Progenitor cell of endocrine pancreas (in vitro differentiated cells): ENCODE measurements around the gene SPTLC3. TPM values are rescaled to one million over a fixed set of nuclear protein-coding genes. Genes with fewer than 3 reads are reported as not detected.

Source experiments
- DNase-seq: peaks from one replicate; pipeline ENCODE4 v3.0.0; 2021; ENCODE audit warnings: low spot score; ENCODE audit not compliant: unreplicated experiment
- H3K27ac Mint-ChIP-seq: 2 replicates; pipeline ENCODE4 v1.8.0; 2021; ENCODE audit warnings: mild to moderate bottlenecking, moderate library complexity, mixed read lengths
- H3K27me3 Mint-ChIP-seq: 2 replicates; pipeline ENCODE4 v1.8.0; 2021; ENCODE audit warnings: mixed read lengths
- H3K36me3 Mint-ChIP-seq: 2 replicates; pipeline ENCODE4 v1.8.0; 2022; ENCODE audit warnings: mixed read lengths; ENCODE audit not compliant: insufficient read depth
- H3K4me1 Mint-ChIP-seq: 2 replicates; pipeline ENCODE4 v1.8.0; 2021; ENCODE audit warnings: low read depth, mixed read lengths
- H3K4me3 Mint-ChIP-seq: 2 replicates; pipeline ENCODE4 v1.8.0; 2021; ENCODE audit warnings: low read depth, mild to moderate bottlenecking, moderate library complexity, mixed read lengths
- H3K9me3 Mint-ChIP-seq: 2 replicates; pipeline ENCODE4 v1.8.0; 2021; ENCODE audit warnings: low read depth, mixed read lengths
- CTCF ChIP-seq: fragments of 200-600 bp; sonication (generic); IDR thresholded peaks from one replicate; pipeline ENCODE4 v1.5.0; 2021; ENCODE audit warnings: antibody characterized with exemption, mild to moderate bottlenecking; ENCODE audit not compliant: unreplicated experiment
- total RNA-seq: library from RNA; stranded (reverse); gene quantifications from 2 replicates; pipeline ENCODE4 v1.2.1, GENCODE V29; 2021

The SPTLC3 gene
- total RNA-seq, 1 donor from 2014 or later, result 52.2 TPM

GRCh38 chr20:13054011-13054410, 45.2 kb downstream of the SPTLC3 start:
- Mint-ChIP-seq H3K4me1 (peaks cover 2% of the 10 kb centered on the region), H3K9me3 (peaks cover 21% of the 10 kb centered on the region), H3K27me3 (no peaks in the 10 kb centered on the region), H3K4me3 (no peak overlapping the region), H3K36me3 (peaks cover 42% of the 10 kb centered on the region), H3K27ac (no peak overlapping the region)
- DNase-seq, result no peak
- no peak for TF ChIP-seq CTCF

- no peak for DNase-seq
- H3K27me3 Mint-ChIP-seq, result no peaks in the 10 kb centered on the region
- H3K36me3 Mint-ChIP-seq, result peaks cover 13% of the 10 kb centered on the region
- no peak overlapping the region for H3K4me3 Mint-ChIP-seq
- no peak for TF ChIP-seq CTCF
- no peak overlapping the region for H3K27ac Mint-ChIP-seq
- H3K4me1 Mint-ChIP-seq, result peaks cover 10% of the 10 kb centered on the region
- no peaks in the 10 kb centered on the region for H3K9me3 Mint-ChIP-seq
Observed at GRCh38 chr20:13058666-13059389, 50.1 kb downstream of the SPTLC3 start.

DNA sequence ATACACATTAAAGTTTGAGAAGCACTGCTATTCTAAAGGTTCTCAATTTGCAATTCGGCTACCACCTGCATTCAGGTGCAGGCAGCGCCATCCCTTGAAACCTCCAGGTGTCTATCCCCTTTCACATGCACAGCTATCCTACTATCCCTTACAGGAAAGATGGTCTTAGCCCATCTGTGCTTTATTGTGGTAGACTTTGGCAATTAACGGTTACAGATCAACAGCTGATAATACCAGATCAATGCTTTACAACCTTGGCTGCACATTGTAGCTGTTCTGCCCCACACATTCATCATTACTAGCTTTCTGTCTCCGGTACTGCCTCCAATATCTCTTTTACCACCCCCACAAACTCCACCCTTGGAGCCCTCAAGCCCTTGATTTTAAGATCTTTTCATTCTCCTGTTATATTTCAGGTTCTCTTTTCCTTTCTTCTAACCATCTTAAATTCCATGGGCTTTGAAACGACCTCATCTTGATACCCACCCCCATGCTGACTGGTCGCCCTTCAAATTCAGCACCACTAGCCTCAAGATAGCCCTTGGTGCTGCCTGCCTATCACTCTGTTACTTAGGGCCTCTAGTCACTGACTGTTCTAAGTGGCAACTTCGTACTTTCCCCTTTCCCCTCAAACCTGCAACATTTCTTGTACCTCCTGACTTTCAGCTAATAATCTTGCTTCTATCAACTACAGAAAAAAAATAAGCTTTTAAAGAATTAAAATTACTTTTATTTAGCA, 50.8 kb downstream of the SPTLC3 start:
- no peak overlapping the region for H3K27ac Mint-ChIP-seq
- peaks cover 13% of the 10 kb centered on the region for H3K36me3 Mint-ChIP-seq
- H3K9me3 Mint-ChIP-seq, result no peaks in the 10 kb centered on the region
- TF ChIP-seq CTCF, result no peak
- DNase-seq, result no peak
- peaks cover 10% of the 10 kb centered on the region for H3K4me1 Mint-ChIP-seq
- H3K4me3 Mint-ChIP-seq, result no peak overlapping the region
- no peaks in the 10 kb centered on the region for H3K27me3 Mint-ChIP-seq

DNA sequence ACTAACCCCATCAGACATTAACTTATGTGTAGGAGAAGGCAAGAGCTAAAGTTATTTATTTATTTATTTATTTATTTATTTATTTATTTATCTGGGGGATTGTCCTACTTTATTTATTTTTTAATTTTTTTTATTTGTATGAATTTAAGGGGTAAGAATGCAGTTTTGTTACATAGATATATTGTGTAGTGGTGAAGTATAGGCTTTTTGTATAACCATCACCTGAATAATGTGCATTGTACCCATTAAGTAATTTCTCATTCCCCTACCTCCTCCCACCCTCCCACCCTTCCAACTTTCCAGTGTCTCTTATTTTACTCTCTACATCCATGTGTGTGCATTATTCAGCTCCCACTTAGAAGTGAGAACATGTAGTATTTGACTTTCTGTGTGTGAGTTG, 51.6 kb downstream of the SPTLC3 start:
- DNase-seq, result no peak
- no peak overlapping the region for H3K4me3 Mint-ChIP-seq
- no peak overlapping the region for H3K27ac Mint-ChIP-seq
- H3K36me3 Mint-ChIP-seq, result peaks cover 13% of the 10 kb centered on the region
- TF ChIP-seq CTCF, result no peak
- no peaks in the 10 kb centered on the region for H3K9me3 Mint-ChIP-seq
- H3K4me1 Mint-ChIP-seq, result peaks cover 10% of the 10 kb centered on the region
- H3K27me3 Mint-ChIP-seq, result no peaks in the 10 kb centered on the region

DNA sequence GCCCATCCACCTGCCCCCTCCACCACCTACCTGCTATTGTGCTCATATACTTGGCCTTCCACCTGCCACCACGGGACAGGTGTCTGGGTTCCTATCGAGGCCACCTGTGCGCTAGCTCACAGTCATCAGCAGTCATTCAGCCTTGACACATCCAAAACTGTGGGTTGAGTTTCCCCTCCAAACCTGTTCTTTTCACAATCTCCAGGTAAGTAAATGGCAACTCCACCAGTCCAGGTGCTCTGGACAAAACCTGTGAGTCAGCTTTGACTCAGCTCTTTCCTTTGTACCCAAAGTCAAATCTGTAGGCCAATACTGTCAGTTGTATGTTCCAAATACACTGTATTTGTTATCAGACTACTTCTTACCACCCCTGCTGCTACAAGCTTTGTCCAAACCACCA, 52.6 kb downstream of the SPTLC3 start:
- Mint-ChIP-seq H3K9me3 (peaks cover 5% of the 10 kb centered on the region), H3K27ac (no peak overlapping the region), H3K27me3 (no peaks in the 10 kb centered on the region), H3K4me1 (peaks cover 10% of the 10 kb centered on the region), H3K4me3 (no peak overlapping the region), H3K36me3 (peaks cover 18% of the 10 kb centered on the region)
- no peak for DNase-seq
- TF ChIP-seq CTCF, result no peak
